NCI-H510A treated with DMSO at 0.1 percent for 48 hours (cell line): ENCODE data around the gene DSE.

Experiments
- DNase-seq: peaks from one replicate; lab custom pipeline; 2025; lab: John Stamatoyannopoulos, UW

DSE gene

GRCh38 chr6:116362276-116362675 lies 8.5 kb upstream of the DSE start:
- DNase-seq = no peak

GRCh38 chr6:116363759-116364158 lies 7.0 kb upstream of the DSE start:
- DNase-seq = no peak

- no peak for DNase-seq
Measured at GRCh38 chr6:116364321-116364720, 6.4 kb upstream of the DSE start.

GRCh38 chr6:116365743-116366142 lies 5.0 kb upstream of the DSE start:
- no peak for DNase-seq

GRCh38 chr6:116366740-116367275 lies 3.9 kb upstream of the DSE start:
- DNase-seq = no peak

GRCh38 chr6:116369540-116369939 lies 1.2 kb upstream of the DSE start:
- no peak for DNase-seq

GRCh38 chr6:116369964-116370759 lies 585 bp upstream of the DSE start:
- DNase-seq = no peak

GRCh38 chr6:116371120-116371917 lies 572 bp downstream of the DSE start:
- DNase-seq = no peak

GRCh38 chr6:116371918-116372209 lies 1.1 kb downstream of the DSE start:
- no peak for DNase-seq

GRCh38 chr6:116373300-116373699 lies 2.6 kb downstream of the DSE start:
- no peak for DNase-seq

- no peak for DNase-seq
Measured at GRCh38 chr6:116373940-116374339, 3.2 kb downstream of the DSE start.

- no peak for DNase-seq
Measured at GRCh38 chr6:116374586-116374985, 3.8 kb downstream of the DSE start.

GRCh38 chr6:116375262-116375661 lies 4.5 kb downstream of the DSE start:
- no peak for DNase-seq

- DNase-seq = no peak
Measured at GRCh38 chr6:116376149-116376548, 5.4 kb downstream of the DSE start.

GRCh38 chr6:116379764-116380163 lies 9.0 kb downstream of the DSE start:
- DNase-seq = no peak

GRCh38 chr6:116380346-116380745 lies 9.6 kb downstream of the DSE start:
- no peak for DNase-seq

GRCh38 chr6:116381000-116381399 lies 10.3 kb downstream of the DSE start:
- DNase-seq = no peak

GRCh38 chr6:116382587-116382986 lies 11.8 kb downstream of the DSE start:
- DNase-seq = no peak

- no peak for DNase-seq
Measured at GRCh38 chr6:116384727-116385458, 14.1 kb downstream of the DSE start.

- no peak for DNase-seq
Measured at GRCh38 chr6:116385459-116385802, 14.7 kb downstream of the DSE start.

GRCh38 chr6:116385921-116386320 lies 15.2 kb downstream of the DSE start:
- DNase-seq = no peak

- no peak for DNase-seq
Measured at GRCh38 chr6:116386581-116387299, 16.0 kb downstream of the DSE start.
